GM23248 (cell line): ENCODE data around the gene ZNF135.

Experiments
- EZH2 ChIP-seq: fragments of 200-600 bp; sonication (generic); IDR thresholded peaks from 2 replicates; pipeline ENCODE4 v1.6.1; 2018; ENCODE audit warnings: antibody characterized with exemption, mild to moderate bottlenecking; ENCODE audit not compliant: insufficient read depth, poor library complexity, severe bottlenecking
- EZH2phosphoT487 ChIP-seq: fragments of 200-600 bp; sonication (generic); IDR thresholded peaks from 2 replicates; pipeline ENCODE4 v1.6.1; 2018; ENCODE audit warnings: antibody characterized with exemption, moderate library complexity, mild to moderate bottlenecking, low read depth; ENCODE audit not compliant: insufficient read depth

- TF ChIP-seq EZH2, result no peak
- no peak for TF ChIP-seq EZH2phosphoT487
Observed at GRCh38 chr19:58045411-58046050, 13.6 kb upstream of the ZNF135 start.
